AG09309 (cell line): ENCODE results near the gene PPM1H.

Source experiments
- DNase-seq: peaks from one replicate; pipeline ENCODE4 v3.0.0-alpha.2; 2010; ENCODE audit warnings: low read depth
- H3K4me3 ChIP-seq: 2 replicates; pipeline ENCODE4 v1.5.1; 2011; ENCODE audit warnings: mild to moderate bottlenecking, low read depth, low read length, moderate library complexity; ENCODE audit not compliant: control insufficient read depth
- TF ChIP-seq, protein P1 (sequence below): IDR thresholded peaks from 2 replicates; pipeline ENCODE4 v1.5.1; 2011; ENCODE audit warnings: mild to moderate bottlenecking, low read depth, low read length, inconsistent platforms; ENCODE audit not compliant: insufficient read depth, control insufficient read depth; ENCODE audit errors: missing control alignments

PPM1H gene

DNA sequence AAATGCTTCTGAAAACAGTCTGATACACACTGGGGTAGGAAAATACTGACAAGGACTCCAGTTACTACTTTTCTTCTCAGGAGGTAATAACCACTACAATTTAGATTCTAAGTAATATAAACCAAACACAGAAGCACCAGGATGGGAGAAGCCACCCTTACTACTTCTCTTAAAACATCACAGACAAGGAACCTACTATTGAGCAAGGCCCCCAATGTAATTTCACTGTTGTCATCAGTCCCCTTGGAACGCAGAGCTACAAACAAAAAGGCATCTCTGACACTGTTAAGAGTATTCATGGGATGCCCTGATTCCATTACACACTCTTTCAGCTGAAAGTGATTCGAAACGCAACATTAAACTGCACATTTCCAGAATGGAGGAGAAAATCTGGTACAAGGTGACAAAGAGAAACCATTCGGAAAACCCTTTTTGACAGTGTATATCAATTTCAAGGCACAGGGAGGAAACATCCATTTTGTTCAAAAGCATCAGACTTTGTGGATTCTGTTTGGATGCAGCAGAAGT is 185.9 kb downstream of the PPM1H start:
- no peak for DNase-seq
- TF ChIP-seq, protein P1, sequence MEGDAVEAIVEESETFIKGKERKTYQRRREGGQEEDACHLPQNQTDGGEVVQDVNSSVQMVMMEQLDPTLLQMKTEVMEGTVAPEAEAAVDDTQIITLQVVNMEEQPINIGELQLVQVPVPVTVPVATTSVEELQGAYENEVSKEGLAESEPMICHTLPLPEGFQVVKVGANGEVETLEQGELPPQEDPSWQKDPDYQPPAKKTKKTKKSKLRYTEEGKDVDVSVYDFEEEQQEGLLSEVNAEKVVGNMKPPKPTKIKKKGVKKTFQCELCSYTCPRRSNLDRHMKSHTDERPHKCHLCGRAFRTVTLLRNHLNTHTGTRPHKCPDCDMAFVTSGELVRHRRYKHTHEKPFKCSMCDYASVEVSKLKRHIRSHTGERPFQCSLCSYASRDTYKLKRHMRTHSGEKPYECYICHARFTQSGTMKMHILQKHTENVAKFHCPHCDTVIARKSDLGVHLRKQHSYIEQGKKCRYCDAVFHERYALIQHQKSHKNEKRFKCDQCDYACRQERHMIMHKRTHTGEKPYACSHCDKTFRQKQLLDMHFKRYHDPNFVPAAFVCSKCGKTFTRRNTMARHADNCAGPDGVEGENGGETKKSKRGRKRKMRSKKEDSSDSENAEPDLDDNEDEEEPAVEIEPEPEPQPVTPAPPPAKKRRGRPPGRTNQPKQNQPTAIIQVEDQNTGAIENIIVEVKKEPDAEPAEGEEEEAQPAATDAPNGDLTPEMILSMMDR, result no peak
- no peak overlapping the region for H3K4me3 ChIP-seq

DNA sequence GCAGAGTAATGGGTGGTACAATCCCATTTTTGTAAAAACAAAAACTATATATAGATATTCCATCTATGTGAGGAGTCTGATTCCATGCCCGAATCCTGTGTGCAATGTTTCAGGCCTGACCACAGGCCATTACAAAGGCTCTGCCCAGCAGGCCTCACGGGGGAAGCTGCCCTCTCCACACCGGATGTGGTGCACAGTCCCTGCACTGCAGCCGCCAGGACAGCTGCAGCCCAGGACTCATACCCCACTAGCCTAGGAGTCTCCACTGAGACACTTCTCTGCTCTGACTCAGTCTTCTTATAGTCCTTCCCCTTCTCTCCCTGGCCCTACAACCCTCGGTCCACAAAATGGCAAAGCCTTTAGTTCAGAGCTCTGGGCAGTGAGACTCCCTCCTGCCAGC is 190.4 kb downstream of the PPM1H start:
- no peak overlapping the region for H3K4me3 ChIP-seq
- TF ChIP-seq, protein P1, result no peak
- no peak for DNase-seq

DNA sequence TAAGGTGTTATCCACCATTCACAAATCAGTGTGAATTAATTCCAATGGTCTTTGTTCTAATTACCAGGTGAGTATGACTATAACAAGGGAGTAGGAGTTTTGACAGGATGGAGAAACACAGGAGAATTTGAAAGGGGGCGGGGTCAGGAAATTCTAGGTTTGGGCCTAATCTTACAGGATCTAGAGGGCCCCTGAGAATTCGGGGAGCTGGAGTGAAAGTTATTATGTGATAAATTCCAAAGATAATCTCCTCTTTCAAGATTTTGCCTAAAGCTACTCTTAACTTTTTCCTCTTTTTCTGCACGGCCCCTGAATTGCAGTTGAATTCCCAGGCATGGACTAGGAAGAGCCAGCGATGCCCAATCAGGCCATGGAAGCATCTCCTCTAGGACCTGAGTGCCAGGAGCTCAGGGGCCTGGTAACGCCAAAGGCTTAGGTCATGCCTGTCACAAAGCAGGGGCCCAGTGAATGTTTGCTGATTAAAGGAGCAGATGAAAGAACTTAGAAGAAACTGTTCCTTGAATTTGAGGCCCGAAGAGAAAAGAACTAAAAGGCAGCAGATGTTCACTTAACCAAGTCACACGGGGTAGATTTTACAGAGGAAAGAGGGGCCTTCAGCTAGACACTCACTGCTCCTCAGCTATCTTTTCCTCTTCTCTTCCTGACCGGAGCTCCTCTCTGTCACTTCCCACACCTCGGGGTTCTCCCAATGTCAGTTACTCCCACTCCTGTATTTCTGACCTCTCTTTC is 195.5 kb downstream of the PPM1H start:
- TF ChIP-seq, protein P1, result no peak
- no peak for DNase-seq
- H3K4me3 ChIP-seq, result no peak overlapping the region

DNA sequence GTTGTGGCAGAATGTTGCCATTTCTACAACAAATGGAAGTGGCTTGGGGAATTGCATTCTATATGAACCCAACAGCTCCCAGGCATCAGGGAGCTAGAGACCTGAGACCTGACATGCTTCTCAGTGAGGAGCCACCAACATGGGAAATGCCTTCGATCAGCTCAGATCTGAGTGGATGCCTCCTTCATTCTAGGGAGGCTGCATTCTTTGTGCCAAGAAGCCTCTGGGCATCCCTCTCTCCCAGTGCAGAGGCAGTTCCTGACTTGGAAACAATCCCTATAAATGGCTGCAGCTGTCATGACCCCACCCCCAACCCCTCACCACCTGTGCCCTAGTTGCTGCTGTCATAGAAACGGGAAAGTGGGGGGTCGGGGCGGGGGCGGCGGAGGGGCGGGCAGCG is 196.3 kb downstream of the PPM1H start:
- H3K4me3 ChIP-seq, result no peak overlapping the region
- TF ChIP-seq, protein P1, result no peak
- DNase-seq, result no peak

DNA sequence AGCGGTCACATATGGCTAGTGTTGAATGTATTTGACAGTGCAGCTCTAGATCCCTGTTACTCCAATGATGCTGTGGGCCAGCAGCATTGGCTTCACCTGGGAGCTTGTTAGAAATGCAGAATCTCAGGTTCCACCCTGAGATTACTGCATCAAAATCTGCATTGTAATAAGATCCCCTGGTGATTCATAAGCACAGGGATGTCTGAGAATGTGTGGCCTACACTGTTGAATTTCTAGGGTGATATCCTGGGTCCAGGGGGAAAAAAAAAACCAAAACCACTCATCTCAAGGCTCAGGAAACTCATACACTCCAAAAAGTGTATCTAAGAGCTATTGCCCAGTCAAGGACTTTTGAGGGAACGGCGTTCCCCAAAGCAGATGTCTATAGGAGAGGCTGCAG is 196.8 kb downstream of the PPM1H start:
- TF ChIP-seq, protein P1, result no peak
- no peak for DNase-seq

DNA sequence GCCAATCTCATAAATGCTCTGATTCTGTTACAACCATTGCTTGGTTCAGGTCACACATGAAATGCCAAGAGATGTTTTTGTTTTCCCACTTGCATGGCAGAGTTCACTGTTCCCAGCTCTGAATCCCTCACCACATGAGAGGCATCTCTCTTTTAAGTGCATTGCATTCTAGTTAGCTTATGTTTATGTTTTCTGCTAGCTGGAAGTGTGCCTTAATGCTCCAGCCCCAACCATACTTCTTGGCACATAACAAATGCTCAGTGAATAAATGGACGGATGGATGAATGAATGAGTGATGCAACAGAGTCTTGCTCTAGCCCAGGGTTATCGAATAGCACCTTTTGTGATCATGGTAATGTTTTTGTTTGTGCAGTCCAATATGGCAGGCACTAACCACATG is 197.3 kb downstream of the PPM1H start:
- H3K4me3 ChIP-seq, result no peak overlapping the region
- TF ChIP-seq, protein P1, result no peak
- no peak for DNase-seq

More for the DNA sequence above, 196.8 kb downstream of the PPM1H start:
- no peak overlapping the region for H3K4me3 ChIP-seq
